Measurements from ENCODE around the gene LRRC17. TPM values are rescaled to one million over a fixed set of nuclear protein-coding genes. Genes with fewer than 3 reads are reported as not detected.

The LRRC17 gene
- total and polyA plus RNA-seq, 10 of the 15 experiments (the other 5 are each of a cell fraction or from before 2014, with no cell fraction given), result 0.06 to 0.31 (median 0.10) TPM; not detected in 5

GRCh38 chr7:102888561-102889233 is 24.1 kb upstream of the LRRC17 start:
- H3K79me2 ChIP-seq (ENCODE audit: control insufficient read depth, insufficient read depth, low read length), result no peaks in the 10 kb centered on the region
- ATAC-seq (no peak), DNase-seq (ENCODE audit: low read depth, low spot score) (no peak), FAIRE-seq (no peak)
- H3K9ac ChIP-seq (ENCODE audit: control insufficient read depth, insufficient read depth, low read length), result no peak overlapping the region
- H3K4me3 ChIP-seq, result no peak overlapping the region
- in situ Hi-C loops (cut with MboI) (no loop called here), intact Hi-C loops (cut with micrococcal nuclease; ENCODE audit: unreplicated experiment) (no loop called here)
- no peak for TF ChIP-seq CREM (IDR thresholded peaks at IDR 0.05; ENCODE audit: low read depth)
- no peak for TF ChIP-seq HDGF (IDR thresholded peaks at IDR 0.05)
- TF ChIP-seq CTCF (IDR thresholded peaks at IDR 0.05 in 2 of 3, conservative IDR thresholded peaks at IDR 0.05 in 1 of 3; ENCODE audit: control insufficient read depth in 2 of 3, extremely low read depth in 1 of 3, insufficient read depth in 1 of 3, low read depth in 3 of 3, low read length in 3 of 3), result no peak
- TF ChIP-seq BCLAF1 (IDR thresholded peaks at IDR 0.05), result no peak
- no peak for TF ChIP-seq ZNF217 (IDR thresholded peaks at IDR 0.05)
- no peak for TF ChIP-seq JUND (IDR thresholded peaks at IDR 0.05; ENCODE audit: low read depth, low read length)
- TF ChIP-seq CEBPB (IDR thresholded peaks at IDR 0.05; ENCODE audit: borderline replicate concordance in 1 of 2, low read depth in 2 of 2, low read length in 2 of 2), result no peak
- TF ChIP-seq IKZF2 (IDR thresholded peaks at IDR 0.05), result no peak
- TF ChIP-seq EZH2 (IDR thresholded peaks at IDR 0.05; ENCODE audit: borderline replicate concordance, control insufficient read depth, low read depth, low read length), result no peak
- no peak for TF ChIP-seq ESRRA (IDR thresholded peaks at IDR 0.05; ENCODE audit: low read length)
- TF ChIP-seq RB1 (IDR thresholded peaks at IDR 0.05; ENCODE audit: borderline replicate concordance), result no peak
- TF ChIP-seq GATAD2B (conservative IDR thresholded peaks at IDR 0.05; ENCODE audit: low read depth), result no peak
- no peak for TF ChIP-seq YBX1 (IDR thresholded peaks at IDR 0.05)
- no peak for TF ChIP-seq CBX3 (IDR thresholded peaks at IDR 0.05; ENCODE audit: borderline replicate concordance, low read depth)
- 14% methylated on average over 3 of the region's 3 CpGs for WGBS (ENCODE audit: insufficient coverage, insufficient replicate concordance, low lambda C conversion rate, missing lambda C conversion rate)
- BruUV-seq (replicated peaks), result no TSS peak
- H2AFZ ChIP-seq (ENCODE audit: control insufficient read depth, low read depth, low read length), result no peak overlapping the region
- no peak overlapping the region for H3K4me2 ChIP-seq (ENCODE audit: control insufficient read depth, insufficient read depth)
- ChIA-PET POLR2A (no interaction called here), SMC1A (ENCODE audit: uncharacterized antibody, unreplicated experiment) (no interaction called here), RAD21 (ENCODE audit: unreplicated experiment) (no interaction called here), CTCF (no interaction called here)
- H3K27me3 ChIP-seq (replicated peaks in 1 of 2; ENCODE audit: control insufficient read depth in 2 of 2, insufficient read depth in 2 of 2, low read length in 1 of 2), result no peaks in the 10 kb centered on the region
- H3K27ac ChIP-seq (ENCODE audit: control insufficient read depth, insufficient read depth), result no peak overlapping the region
- no peaks in the 10 kb centered on the region for H4K20me1 ChIP-seq (ENCODE audit: control insufficient read depth, insufficient read depth)
- H3K36me3 ChIP-seq (ENCODE audit: control insufficient read depth in 2 of 2, insufficient read depth in 2 of 2, low read length in 1 of 2), result no peaks in the 10 kb centered on the region
- no peaks in the 10 kb centered on the region for H3K4me1 ChIP-seq (ENCODE audit: control insufficient read depth, insufficient read depth, low read length)
- no peaks in the 10 kb centered on the region for H3K9me3 ChIP-seq (replicated peaks; ENCODE audit: control insufficient read depth, insufficient read depth, low read length)

All from GM12878 (cell line).